ENCODE measurements around the gene PMPCA.

Gene PMPCA

GRCh38 chr9:136436055-136436634, 25.7 kb downstream of the PMPCA start:
- no peak overlapping the region for H3K4me3 ChIP-seq (ENCODE audit: low read depth, low read length)
- H3K27ac ChIP-seq (ENCODE audit: extremely low read depth, low read depth, low read length): no peak overlapping the region
- 0 out of 2 replicates have a peak, but pooled peaks cover 2% of the 10 kb centered on the region for H3K4me1 ChIP-seq (ENCODE audit: control insufficient read depth, insufficient read depth, low read length)
- ChIA-PET POLR2A (interaction anchor here (1.0 to 1.7 kb wide), 2 partner anchors 11 to 73 kb away, joined by 3 to 6 read pairs; no protein-coding TSS in a partner anchor), CTCF (interaction anchor here (0.6 to 1.1 kb wide), 3 partner anchors 17 to 50 kb away, joined by 4 read pairs; no protein-coding TSS in a partner anchor)
- no peaks in the 10 kb centered on the region for H3K9me3 ChIP-seq (ENCODE audit: control insufficient read depth, insufficient read depth, low read depth, low read length)
- peaks cover 0 to 69% of the 10 kb centered on the region in 2 experiments; a peak in 2 of 3 replicates for H3K36me3 ChIP-seq (ENCODE audit: control insufficient read depth in 2 of 2, insufficient read depth in 1 of 2, low read length in 2 of 2)
- no peak for TF ChIP-seq HOXD13 (CRISPR knock-in tag; IDR thresholded peaks at IDR 0.05; ENCODE audit: borderline replicate concordance)
- TF ChIP-seq ZNF280D (tag by site-specific recombination; IDR thresholded peaks at IDR 0.05): no peak
- TF ChIP-seq ZNF48 (tag by site-specific recombination; IDR thresholded peaks at IDR 0.05): no peak
- TF ChIP-seq ZNF114 (tag by site-specific recombination; IDR thresholded peaks at IDR 0.05): no peak
- no peak for TF ChIP-seq ZBTB48 (tag by site-specific recombination; IDR thresholded peaks at IDR 0.05)
- no peak for TF ChIP-seq SCRT2 (tag by site-specific recombination; IDR thresholded peaks at IDR 0.05)
- no peak for TF ChIP-seq ZNF558 (tag by site-specific recombination; IDR thresholded peaks at IDR 0.05)
- no peak for TF ChIP-seq ZNF223 (tag by site-specific recombination; IDR thresholded peaks at IDR 0.05)
- TF ChIP-seq ZNF488 (tag by site-specific recombination; IDR thresholded peaks at IDR 0.05): no peak

GRCh38 chr9:136437430-136437829, 27.0 kb downstream of the PMPCA start:
- no peaks in the 10 kb centered on the region for H3K9me3 ChIP-seq (ENCODE audit: control insufficient read depth, insufficient read depth, low read depth, low read length)
- H3K4me3 ChIP-seq (ENCODE audit: low read depth, low read length): peak overlapping the region; percentile 81
- no peak for TF ChIP-seq SETDB1 (IDR thresholded peaks at IDR 0.05; ENCODE audit: insufficient read length, low read length)
- 0 out of 2 replicates have a peak, but pooled peaks have one; percentile 24 for TF ChIP-seq WT1 (tag by site-specific recombination; IDR thresholded peaks at IDR 0.05)
- TF ChIP-seq ZNF140 (tag by site-specific recombination; IDR thresholded peaks at IDR 0.05): no peak
- 0 out of 2 replicates have a peak, but pooled peaks have one; percentile 33 for TF ChIP-seq KLF17 (tag by site-specific recombination; IDR thresholded peaks at IDR 0.05)
- TF ChIP-seq ZNF112 (tag by site-specific recombination; IDR thresholded peaks at IDR 0.05): no peak
- peak; percentile 44 for TF ChIP-seq KLF1 (tag by site-specific recombination; IDR thresholded peaks at IDR 0.05)
- TF ChIP-seq ZNF692 (tag by site-specific recombination; IDR thresholded peaks at IDR 0.05): peak; percentile 38; the same call in 1 of the 2 replicates
- no peak for TF ChIP-seq ZNF610 (tag by site-specific recombination; IDR thresholded peaks at IDR 0.05; ENCODE audit: borderline replicate concordance)
- peak; percentile 46; the same call in 1 of the 2 replicates for TF ChIP-seq ZBTB20 (tag by site-specific recombination; IDR thresholded peaks at IDR 0.05)
- peak; percentile 51 for TF ChIP-seq GLIS1 (tag by site-specific recombination; IDR thresholded peaks at IDR 0.05)
- TF ChIP-seq ZNF133 (tag by site-specific recombination; IDR thresholded peaks at IDR 0.05): no peak
- peak; percentile 62 for TF ChIP-seq GLIS2 (tag by site-specific recombination; IDR thresholded peaks at IDR 0.05)
- TF ChIP-seq ZNF324 (tag by site-specific recombination; IDR thresholded peaks at IDR 0.05): no peak
- H3K4me1 ChIP-seq (ENCODE audit: control insufficient read depth, insufficient read depth, low read length): 0 out of 2 replicates have a peak, but pooled peaks cover 2% of the 10 kb centered on the region
- no peak overlapping the region for H3K27ac ChIP-seq (ENCODE audit: extremely low read depth, low read depth, low read length)
- ChIA-PET POLR2A (interaction anchor here (0.9 to 1.7 kb wide), 3 partner anchors 11 to 13 kb away, joined by 5 to 6 read pairs (median 6); no protein-coding TSS in a partner anchor), CTCF (interaction anchor here (3.9 kb wide), 1 partner anchor 38 kb away, joined by 17 read pairs; no protein-coding TSS in a partner anchor)
- H3K36me3 ChIP-seq (ENCODE audit: control insufficient read depth in 2 of 2, insufficient read depth in 1 of 2, low read length in 2 of 2): peaks cover 0 to 74% of the 10 kb centered on the region in 2 experiments; a peak in 2 of 3 replicates
